SU-DHL-6 (cell line): ENCODE results near the gene GABRR1.

Experiments
- EZH2phosphoT487 ChIP-seq: fragments of 200-600 bp; sonication (generic), shearing (Covaris generic); conservative IDR thresholded peaks from 2 replicates; pipeline ENCODE4 v1.6.1; 2018; ENCODE audit warnings: mild to moderate bottlenecking, antibody characterized with exemption, low read length, moderate library complexity, mixed read lengths
- TF ChIP-seq, protein P1 (sequence below): fragments of 200-600 bp; sonication (generic); IDR thresholded peaks from one replicate; pipeline ENCODE4 v1.5.1; 2017; ENCODE audit warnings: antibody characterized with exemption, mild to moderate bottlenecking, low read length, moderate library complexity; ENCODE audit not compliant: insufficient read depth, poor library complexity, severe bottlenecking

DNA sequence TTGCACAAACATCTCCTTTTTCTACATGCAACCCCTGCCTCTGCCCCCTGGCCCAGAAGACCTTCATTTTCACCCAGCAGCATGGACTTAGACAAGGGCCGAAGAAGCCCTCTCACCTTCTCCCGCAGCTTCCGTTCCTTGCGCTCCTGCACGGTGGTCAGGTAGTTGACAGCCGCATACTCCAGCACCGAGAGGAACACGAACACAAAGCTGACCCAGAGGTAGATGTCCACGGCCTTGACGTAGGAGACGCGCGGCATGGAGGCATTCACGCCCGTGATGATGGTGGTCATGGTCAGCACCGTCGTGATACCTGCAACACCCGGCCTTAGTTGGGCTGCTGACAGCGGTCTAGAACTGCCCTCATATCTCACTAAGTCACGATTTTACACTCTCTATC lies 47.1 kb upstream of the GABRR1 start:
- TF ChIP-seq EZH2phosphoT487, result no peak
- TF ChIP-seq, protein P1, sequence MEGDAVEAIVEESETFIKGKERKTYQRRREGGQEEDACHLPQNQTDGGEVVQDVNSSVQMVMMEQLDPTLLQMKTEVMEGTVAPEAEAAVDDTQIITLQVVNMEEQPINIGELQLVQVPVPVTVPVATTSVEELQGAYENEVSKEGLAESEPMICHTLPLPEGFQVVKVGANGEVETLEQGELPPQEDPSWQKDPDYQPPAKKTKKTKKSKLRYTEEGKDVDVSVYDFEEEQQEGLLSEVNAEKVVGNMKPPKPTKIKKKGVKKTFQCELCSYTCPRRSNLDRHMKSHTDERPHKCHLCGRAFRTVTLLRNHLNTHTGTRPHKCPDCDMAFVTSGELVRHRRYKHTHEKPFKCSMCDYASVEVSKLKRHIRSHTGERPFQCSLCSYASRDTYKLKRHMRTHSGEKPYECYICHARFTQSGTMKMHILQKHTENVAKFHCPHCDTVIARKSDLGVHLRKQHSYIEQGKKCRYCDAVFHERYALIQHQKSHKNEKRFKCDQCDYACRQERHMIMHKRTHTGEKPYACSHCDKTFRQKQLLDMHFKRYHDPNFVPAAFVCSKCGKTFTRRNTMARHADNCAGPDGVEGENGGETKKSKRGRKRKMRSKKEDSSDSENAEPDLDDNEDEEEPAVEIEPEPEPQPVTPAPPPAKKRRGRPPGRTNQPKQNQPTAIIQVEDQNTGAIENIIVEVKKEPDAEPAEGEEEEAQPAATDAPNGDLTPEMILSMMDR, result no peak
